Measurements from ENCODE around the gene ATP10D.

- no peak for TF ChIP-seq CTCF (IDR thresholded peaks at IDR 0.05)
- TF ChIP-seq POLR2A (IDR thresholded peaks at IDR 0.05): no peak
Measured at GRCh38 chr4:47560682-47561081, 75.6 kb downstream of the ATP10D start.
